ENCODE measurements around the gene CDH2.

CDH2 gene

GRCh38 chr18:28013066-28013465 lies 163.9 kb downstream of the CDH2 start:
- TF ChIP-seq CTCF (IDR thresholded peaks at IDR 0.05) = peak; percentile 36; the same call in 1 of the 2 replicates

- no peak for TF ChIP-seq CTCF (IDR thresholded peaks at IDR 0.05)
These were observed 164.6 kb downstream of the CDH2 start for GRCh38 chr18:28012336-28012735.

GRCh38 chr18:28009589-28009988 lies 167.3 kb downstream of the CDH2 start:
- no peak for TF ChIP-seq CTCF (IDR thresholded peaks at IDR 0.05)

GRCh38 chr18:28007841-28008240 lies 169.1 kb downstream of the CDH2 start:
- no peak for TF ChIP-seq CTCF (IDR thresholded peaks at IDR 0.05)

- TF ChIP-seq CTCF (IDR thresholded peaks at IDR 0.05) = no peak
These were observed 171.8 kb downstream of the CDH2 start for GRCh38 chr18:28005164-28005563.

GRCh38 chr18:28004606-28005005 lies 172.3 kb downstream of the CDH2 start:
- TF ChIP-seq CTCF (IDR thresholded peaks at IDR 0.05) = no peak

GRCh38 chr18:28003451-28003850 lies 173.5 kb downstream of the CDH2 start:
- no peak for TF ChIP-seq CTCF (IDR thresholded peaks at IDR 0.05)

- no peak for TF ChIP-seq CTCF (IDR thresholded peaks at IDR 0.05)
These were observed 174.1 kb downstream of the CDH2 start for GRCh38 chr18:28002841-28003240.

All from LNCAP (cell line).